ENCODE results near the gene PCP2. TPM values are rescaled to one million over a fixed set of nuclear protein-coding genes. Genes with fewer than 3 reads are reported as not detected.

PCP2 gene
- total and polyA plus RNA-seq, 3 experiments from 2014 or later = 0.48 to 0.91 TPM; not detected in 1

DNA sequence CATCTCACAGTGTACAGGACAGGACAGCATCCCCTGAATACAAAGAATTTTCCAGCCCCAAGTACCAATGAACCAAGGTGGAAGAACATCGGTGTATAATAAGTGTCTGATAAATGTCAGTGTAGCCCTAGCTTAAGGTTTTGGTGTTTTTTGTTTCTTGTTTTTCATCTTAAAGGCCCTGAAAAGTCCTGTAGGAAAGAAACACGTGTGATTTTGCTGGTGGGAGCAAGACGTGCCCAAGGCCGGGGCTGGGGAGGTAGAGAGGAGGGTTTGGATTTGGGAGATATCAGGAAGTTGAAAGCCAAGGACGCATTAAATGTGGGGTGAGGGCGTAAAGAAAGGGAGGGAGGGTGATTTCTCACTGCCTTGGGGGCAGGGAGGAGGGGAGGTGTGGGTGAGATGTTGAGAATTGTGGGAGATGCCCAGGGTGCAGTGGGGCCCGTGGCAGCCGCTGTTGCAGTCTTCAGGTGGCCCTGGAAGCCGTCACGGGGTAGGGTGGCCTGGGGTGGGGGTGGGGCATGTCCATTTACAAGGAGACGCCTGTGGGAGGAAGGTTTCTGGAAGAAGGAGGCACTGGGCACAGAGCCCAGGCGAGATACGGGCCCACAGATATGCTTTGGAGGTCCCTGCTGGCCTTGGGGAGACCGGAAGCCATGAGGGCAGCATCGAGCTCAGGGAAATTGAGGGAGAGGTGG lies 31.1 kb downstream of the PCP2 start:
- no peak for DNase-seq
- Histone ChIP-seq H3K27me3 (ENCODE audit: insufficient read depth, low read length, poor library complexity, severe bottlenecking) (peaks cover 7% of the 10 kb centered on the region), H3K9me3 (ENCODE audit: low read length) (no peaks in the 10 kb centered on the region), H3K36me3 (ENCODE audit: insufficient read depth, low read length) (no peaks in the 10 kb centered on the region), H3K27ac (ENCODE audit: low read depth, low read length) (no peak overlapping the region), H3K4me1 (ENCODE audit: insufficient read depth, low read length) (no peaks in the 10 kb centered on the region), H3K4me3 (ENCODE audit: low read length) (no peak overlapping the region)
- Mint-ChIP-seq H3K4me3 (no peak overlapping the region), H3K27me3 (peaks cover 12 to 29% of the 10 kb centered on the region in 2 donors), H3K4me1 (no peaks in the 10 kb centered on the region), H3K27ac (peak overlapping the region in 1 of 8 donors; percentile 16), H3K36me3 (no peaks in the 10 kb centered on the region), H3K9me3 (peaks cover 0 to 2% (median 0%) of the 10 kb centered on the region in 5 donors)
- ChIA-PET CTCF (no interaction called here), POLR2A (no interaction called here)

DNA sequence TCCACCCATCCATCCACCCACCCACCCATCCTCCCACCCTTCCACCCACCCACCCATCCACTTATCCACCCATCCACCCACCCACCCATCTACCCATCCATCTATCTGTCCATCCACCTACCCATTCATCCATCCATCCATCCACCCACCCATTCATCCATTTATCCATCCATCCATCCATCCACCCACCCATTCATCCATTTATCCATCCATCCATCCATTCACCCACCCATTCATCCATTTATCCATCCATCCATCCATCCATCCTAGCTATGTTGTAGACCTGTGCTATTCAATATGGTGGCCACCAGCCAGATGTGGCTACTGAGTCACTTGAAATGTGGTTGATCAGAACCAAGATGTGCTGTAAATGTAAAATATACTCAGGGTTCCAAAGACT lies 32.8 kb downstream of the PCP2 start:
- H3K9me3 ChIP-seq (ENCODE audit: low read length) = no peaks in the 10 kb centered on the region
- H3K4me3 ChIP-seq (ENCODE audit: low read length) = no peak overlapping the region
- ChIA-PET CTCF (no interaction called here), POLR2A (no interaction called here)
- no peaks in the 10 kb centered on the region for H3K9me3 Mint-ChIP-seq
- peaks cover 18% of the 10 kb centered on the region for H3K27me3 ChIP-seq (ENCODE audit: insufficient read depth, low read length, poor library complexity, severe bottlenecking)
- no peaks in the 10 kb centered on the region for H3K36me3 ChIP-seq (ENCODE audit: insufficient read depth, low read length)
- no peak for DNase-seq
- no peak overlapping the region for H3K27ac ChIP-seq (ENCODE audit: low read depth, low read length)
- no peak overlapping the region for H3K27ac Mint-ChIP-seq
- H3K4me1 ChIP-seq (ENCODE audit: insufficient read depth, low read length) = no peaks in the 10 kb centered on the region
- no peak overlapping the region for H3K4me3 Mint-ChIP-seq
- peaks cover 17 to 34% of the 10 kb centered on the region in 2 donors for H3K27me3 Mint-ChIP-seq
- H3K36me3 Mint-ChIP-seq = no peaks in the 10 kb centered on the region
- peaks cover 0 to 4% (median 2%) of the 10 kb centered on the region in 3 donors for H3K4me1 Mint-ChIP-seq

GRCh38 chr19:7598180-7598579 lies 35.3 kb downstream of the PCP2 start:
- DNase-seq = no peak
- Histone ChIP-seq H3K36me3 (ENCODE audit: insufficient read depth, low read length) (no peaks in the 10 kb centered on the region), H3K27me3 (ENCODE audit: insufficient read depth, low read length, poor library complexity, severe bottlenecking) (peaks cover 18% of the 10 kb centered on the region), H3K4me1 (ENCODE audit: insufficient read depth, low read length) (no peaks in the 10 kb centered on the region), H3K27ac (ENCODE audit: low read depth, low read length) (no peak overlapping the region), H3K9me3 (ENCODE audit: low read length) (no peaks in the 10 kb centered on the region), H3K4me3 (ENCODE audit: low read length) (no peak overlapping the region)
- ChIA-PET CTCF (no interaction called here), POLR2A (no interaction called here)
- Mint-ChIP-seq H3K9me3 (no peaks in the 10 kb centered on the region), H3K4me1 (peaks cover 5 to 8% (median 5%) of the 10 kb centered on the region in 3 donors), H3K36me3 (peaks cover 0 to 2% (median 0%) of the 10 kb centered on the region in 3 donors), H3K27me3 (peaks cover 38 to 43% of the 10 kb centered on the region in 2 donors), H3K27ac (no peak overlapping the region), H3K4me3 (peak overlapping the region in 2 of 7 donors; percentile 37 to 60)

DNA sequence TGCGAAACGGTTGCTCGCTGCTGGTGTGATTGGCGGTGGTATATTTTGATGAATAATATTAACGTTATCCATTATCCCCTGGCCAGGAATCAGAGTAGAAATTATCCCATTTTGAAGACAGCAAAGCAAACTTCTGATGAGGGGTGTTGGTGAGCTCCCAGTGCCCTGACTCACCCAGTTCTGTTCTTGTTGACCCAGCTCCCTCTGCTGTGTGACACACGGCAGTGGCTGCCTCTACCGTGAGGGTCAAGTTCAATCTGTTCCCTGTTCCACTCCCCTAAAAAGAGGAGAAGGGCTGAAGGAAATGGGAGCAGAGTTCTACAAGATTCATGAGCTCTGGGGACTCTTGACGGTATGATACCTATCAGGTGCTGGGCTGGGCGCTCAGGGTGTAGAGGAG lies 35.8 kb downstream of the PCP2 start:
- H3K4me1 ChIP-seq (ENCODE audit: insufficient read depth, low read length) = no peaks in the 10 kb centered on the region
- peaks cover 18% of the 10 kb centered on the region for H3K27me3 ChIP-seq (ENCODE audit: insufficient read depth, low read length, poor library complexity, severe bottlenecking)
- DNase-seq = no peak
- no peak overlapping the region for H3K27ac ChIP-seq (ENCODE audit: low read depth, low read length)
- peaks cover 40 to 44% of the 10 kb centered on the region in 2 donors for H3K27me3 Mint-ChIP-seq
- H3K4me3 ChIP-seq (ENCODE audit: low read length) = no peak overlapping the region
- POLR2A ChIA-PET = no interaction called here
- no peaks in the 10 kb centered on the region for H3K9me3 Mint-ChIP-seq
- no peaks in the 10 kb centered on the region for H3K36me3 ChIP-seq (ENCODE audit: insufficient read depth, low read length)
- peaks cover 5 to 8% (median 5%) of the 10 kb centered on the region in 3 donors for H3K4me1 Mint-ChIP-seq
- H3K36me3 Mint-ChIP-seq = peaks cover 0 to 2% (median 0%) of the 10 kb centered on the region in 3 donors
- no peak overlapping the region for H3K27ac Mint-ChIP-seq
- peak overlapping the region in 5 of 7 donors; percentile 25 to 60 (median 40) for H3K4me3 Mint-ChIP-seq
- H3K9me3 ChIP-seq (ENCODE audit: low read length) = no peaks in the 10 kb centered on the region
- CTCF ChIA-PET = no interaction called here

DNA sequence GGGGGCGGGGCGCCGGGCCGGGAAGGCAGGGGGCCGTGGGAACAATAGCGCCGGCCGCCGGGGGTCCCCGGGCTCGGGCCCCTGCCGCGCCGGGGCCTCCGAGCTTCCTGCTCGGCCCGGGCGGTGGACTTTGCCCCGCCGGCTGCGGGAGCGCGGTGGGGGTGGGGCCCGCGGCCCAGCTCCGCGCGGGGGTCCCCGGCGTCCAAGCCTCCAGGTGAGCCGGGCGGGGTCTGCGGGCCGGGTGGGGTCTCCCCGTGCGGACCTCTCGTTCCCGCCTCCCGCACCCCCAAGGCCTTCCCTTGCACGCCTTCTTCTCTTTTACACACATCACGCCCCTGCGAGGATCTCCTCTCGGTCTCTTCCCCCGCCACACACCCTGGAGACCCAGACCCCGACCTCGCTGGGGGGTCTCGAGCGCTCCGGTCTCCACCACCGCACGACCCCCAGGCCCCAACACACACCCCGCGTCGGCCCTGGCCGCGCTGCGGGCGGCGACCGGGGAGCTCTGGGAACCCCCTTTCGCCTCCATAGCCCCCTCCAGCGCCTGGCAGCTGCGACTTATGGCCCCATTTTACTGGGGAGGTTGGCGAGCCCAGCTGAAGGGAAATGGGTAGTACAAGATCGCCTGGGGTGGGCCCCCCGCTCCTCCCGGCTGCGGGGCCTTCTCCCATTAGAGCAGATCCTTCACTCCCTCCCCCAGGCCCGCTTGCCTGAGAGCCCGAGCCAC lies 37.1 kb downstream of the PCP2 start:
- Mint-ChIP-seq H3K27ac (no peak overlapping the region), H3K4me3 (peak overlapping the region in 6 of 7 donors; percentile 37 to 86 (median 52)), H3K27me3 (peaks cover 40 to 45% of the 10 kb centered on the region in 2 donors), H3K4me1 (peaks cover 5 to 8% (median 5%) of the 10 kb centered on the region in 3 donors), H3K36me3 (peaks cover 0 to 2% (median 0%) of the 10 kb centered on the region in 3 donors), H3K9me3 (no peaks in the 10 kb centered on the region)
- no peaks in the 10 kb centered on the region for H3K4me1 ChIP-seq (ENCODE audit: insufficient read depth, low read length)
- POLR2A ChIA-PET = interaction anchor here (1.2 kb wide), 1 partner anchor 33 kb away, joined by 3 read pairs; the partner anchor contains the start of genes PET100 and XAB2
- no peak overlapping the region for H3K27ac ChIP-seq (ENCODE audit: low read depth, low read length)
- no peaks in the 10 kb centered on the region for H3K36me3 ChIP-seq (ENCODE audit: insufficient read depth, low read length)
- peaks cover 18% of the 10 kb centered on the region for H3K27me3 ChIP-seq (ENCODE audit: insufficient read depth, low read length, poor library complexity, severe bottlenecking)
- no peak overlapping the region for H3K4me3 ChIP-seq (ENCODE audit: low read length)
- CTCF ChIA-PET = no interaction called here
- no peak for DNase-seq
- no peaks in the 10 kb centered on the region for H3K9me3 ChIP-seq (ENCODE audit: low read length)

GRCh38 chr19:7595466-7596133 lies 37.9 kb downstream of the PCP2 start, which contains the start of gene CAMSAP3:
TSS of gene CAMSAP3 (plus strand) at chr19:7595863. CDS start at chr19:7596003, 140 bp downstream.
- ChIA-PET CTCF (no interaction called here), POLR2A (interaction anchor here (0.6 to 1.2 kb wide), 2 partner anchors 34 to 519 kb away, joined by 3 to 4 read pairs; partner anchors contain the start of genes PET100 and XAB2)
- H3K36me3 Mint-ChIP-seq = peaks cover 0 to 2% (median 0%) of the 10 kb centered on the region in 3 donors

DNA sequence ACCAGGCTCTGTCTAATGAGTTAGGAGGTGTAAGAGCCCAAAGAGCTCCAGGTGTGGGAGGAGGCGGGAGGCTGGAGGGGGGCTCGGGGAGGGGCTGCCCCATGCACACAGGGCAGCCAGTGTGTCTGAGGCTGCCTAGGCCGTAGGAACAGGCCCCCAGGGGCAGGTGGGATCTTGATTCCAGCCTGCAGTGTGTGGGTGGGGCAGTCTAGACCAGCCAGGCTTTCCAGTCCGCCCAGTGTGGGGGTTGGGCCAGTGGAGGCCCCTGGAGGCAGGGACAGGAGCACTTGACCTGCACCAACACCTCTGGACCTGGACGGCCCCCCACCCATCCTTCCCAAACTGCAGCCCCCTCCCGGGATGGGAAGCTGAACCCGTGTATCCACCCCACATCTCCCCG lies 43.3 kb downstream of the PCP2 start:
- DNase-seq = no peak
- peaks cover 22 to 35% of the 10 kb centered on the region in 2 donors for H3K27me3 Mint-ChIP-seq
- ChIA-PET POLR2A (no interaction called here), CTCF (no interaction called here)
- no peak overlapping the region for H3K4me3 Mint-ChIP-seq
- H3K9me3 Mint-ChIP-seq = no peaks in the 10 kb centered on the region
- H3K36me3 ChIP-seq (ENCODE audit: insufficient read depth, low read length) = no peaks in the 10 kb centered on the region
- no peak overlapping the region for H3K27ac ChIP-seq (ENCODE audit: low read depth, low read length)
- H3K4me1 ChIP-seq (ENCODE audit: insufficient read depth, low read length) = no peaks in the 10 kb centered on the region
- peaks cover 2 to 3% (median 3%) of the 10 kb centered on the region in 3 donors for H3K4me1 Mint-ChIP-seq
- no peaks in the 10 kb centered on the region for H3K9me3 ChIP-seq (ENCODE audit: low read length)
- no peaks in the 10 kb centered on the region for H3K27me3 ChIP-seq (ENCODE audit: insufficient read depth, low read length, poor library complexity, severe bottlenecking)
- no peak overlapping the region for H3K4me3 ChIP-seq (ENCODE audit: low read length)
- H3K27ac Mint-ChIP-seq = no peak overlapping the region
- H3K36me3 Mint-ChIP-seq = peaks cover 0 to 2% (median 0%) of the 10 kb centered on the region in 3 donors

More at GRCh38 chr19:7595466-7596133, 37.9 kb downstream of the PCP2 start, which contains the start of gene CAMSAP3:
- DNase-seq = peak in 3 of 5 donors; percentile 13 to 37 (median 24)
- Histone ChIP-seq H3K27ac (ENCODE audit: low read depth, low read length) (no peak within 1 kb of the TSS), H3K9me3 (ENCODE audit: low read length) (no peaks in the 10 kb centered on the region), H3K27me3 (ENCODE audit: insufficient read depth, low read length, poor library complexity, severe bottlenecking) (peaks cover 18% of the 10 kb centered on the region), H3K36me3 (ENCODE audit: insufficient read depth, low read length) (no peaks in the 10 kb centered on the region), H3K4me3 (ENCODE audit: low read length) (no peak within 1 kb of the TSS), H3K4me1 (ENCODE audit: insufficient read depth, low read length) (no peaks in the 10 kb centered on the region)
- no peak within 1 kb of the TSS for H3K27ac Mint-ChIP-seq
- H3K9me3 Mint-ChIP-seq = no peaks in the 10 kb centered on the region
- H3K27me3 Mint-ChIP-seq = peaks cover 40 to 49% of the 10 kb centered on the region in 2 donors
- peak within 1 kb of the TSS; percentile 22 to 86 (median 62) for H3K4me3 Mint-ChIP-seq
- H3K4me1 Mint-ChIP-seq = peaks cover 5 to 8% (median 5%) of the 10 kb centered on the region in 3 donors

Data from CD8-positive, alpha-beta memory T cell (primary cell).